GM19025 (cell line): ENCODE results near the gene PEX7.
"Not testable (repeated sequence)": the region's sequence is repeated elsewhere in the genome, so short reads cannot be mapped to it uniquely, and the experiment has no call there.

Experiments used
- ATAC-seq: cut with Tn5 transposase; IDR thresholded peaks from one replicate; pipeline ENCODE4 v1.9.1; 2021; ENCODE audit warnings: mild to moderate bottlenecking, low read depth, moderate library complexity; ENCODE audit not compliant: unreplicated experiment

PEX7 gene

DNA sequence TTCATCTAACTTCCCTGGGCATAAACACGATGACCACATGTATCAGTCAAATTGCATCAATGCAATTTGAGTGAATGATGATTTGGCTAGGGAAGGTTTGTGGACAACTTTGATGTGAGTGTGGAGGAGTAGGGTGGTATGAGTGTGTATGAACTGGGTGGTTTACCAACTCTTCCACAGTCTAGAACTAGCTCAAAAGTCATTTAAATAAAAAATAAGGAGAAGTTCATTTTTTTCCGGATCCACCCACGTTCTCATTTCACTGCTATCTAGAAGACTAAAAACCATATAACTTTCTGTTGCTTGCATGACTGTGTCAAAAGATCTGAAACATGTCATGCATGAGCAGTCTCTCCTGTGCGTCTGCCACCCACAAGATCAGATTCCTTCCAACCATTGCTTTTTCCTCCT, 123.3 kb downstream of the PEX7 start:
- no peak for ATAC-seq

- ATAC-seq = no peak
Measured at GRCh38 chr6:136947037-136947436, 124.6 kb downstream of the PEX7 start.

DNA sequence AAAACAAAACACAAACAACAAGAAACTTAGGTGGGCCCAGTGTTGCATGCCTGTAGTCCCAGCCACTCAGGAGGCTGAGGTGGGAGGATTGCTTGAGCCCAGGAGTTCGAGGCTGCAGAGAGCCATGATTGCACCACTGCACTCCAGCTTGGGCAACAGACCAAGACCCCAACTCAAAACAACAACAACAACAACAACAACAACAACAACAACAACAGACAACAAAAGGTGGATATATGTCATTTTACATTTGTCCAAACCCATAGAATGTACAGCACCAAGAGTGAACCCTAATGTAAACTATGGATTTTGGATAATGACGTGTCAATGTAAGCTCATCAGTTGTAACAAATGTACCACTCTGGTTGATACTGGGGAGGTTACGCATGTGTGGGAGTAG, 127.6 kb downstream of the PEX7 start:
- not testable (repeated sequence) for ATAC-seq

DNA sequence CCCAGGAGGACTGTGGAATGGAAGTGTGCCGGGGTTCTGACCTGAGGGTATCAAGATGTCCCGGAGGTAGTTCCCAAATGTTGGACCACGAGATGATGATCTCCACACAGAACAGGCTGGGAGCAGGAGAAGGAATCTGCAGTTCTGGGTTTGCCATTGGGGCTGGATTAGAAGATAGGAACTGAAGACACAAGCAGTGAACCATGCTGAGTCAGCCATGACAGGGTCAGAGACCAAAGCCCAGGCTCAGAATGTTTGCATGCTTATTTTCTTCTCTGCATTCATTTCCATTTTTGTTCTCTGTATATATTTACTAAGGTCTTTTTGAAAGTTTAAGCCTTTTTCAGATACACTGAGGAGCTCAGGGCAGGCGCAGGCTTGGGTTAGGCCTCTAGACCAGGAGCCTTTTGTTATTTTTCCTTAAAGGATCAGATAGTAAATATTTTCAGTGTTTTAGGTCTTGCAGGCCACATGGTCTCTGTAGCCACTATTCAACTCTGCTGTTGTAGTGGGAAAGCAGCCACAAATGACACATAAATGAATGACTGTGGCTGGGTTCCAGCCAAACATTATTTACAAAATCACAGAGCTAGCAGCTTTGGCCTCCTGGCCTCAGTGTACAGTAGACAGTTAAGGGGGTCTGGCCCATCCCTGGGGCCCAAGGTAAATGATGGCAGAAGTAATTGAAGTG, 128.2 kb downstream of the PEX7 start:
- no peak for ATAC-seq

DNA sequence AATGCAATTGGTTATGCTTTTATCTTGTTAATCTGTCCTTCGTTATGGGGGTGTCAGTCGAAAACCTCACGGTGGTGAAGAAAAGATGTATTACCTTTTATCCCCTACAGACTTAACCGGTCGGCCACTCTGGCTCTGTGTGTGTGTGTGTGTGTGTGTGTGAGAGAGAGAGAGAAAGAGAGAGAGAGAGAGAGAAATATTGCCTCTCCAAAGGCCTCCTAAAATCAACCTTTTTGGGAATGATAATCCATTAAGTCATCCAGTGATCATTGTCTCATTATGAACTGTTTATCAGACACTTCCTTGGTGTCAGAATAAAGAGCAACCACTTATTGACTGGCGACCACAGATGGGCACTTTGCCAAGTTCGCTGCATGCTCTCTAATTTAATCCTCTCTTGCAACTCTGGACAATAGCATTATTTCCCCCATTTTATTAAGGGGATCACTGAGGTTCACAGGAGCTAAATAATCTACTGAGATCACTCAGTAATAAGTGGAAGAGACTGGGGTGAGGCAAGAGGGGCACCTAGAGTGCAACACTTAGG, 130.4 kb downstream of the PEX7 start:
- ATAC-seq = no peak

- no peak for ATAC-seq
Measured at GRCh38 chr6:136955123-136955522, 132.7 kb downstream of the PEX7 start.

DNA sequence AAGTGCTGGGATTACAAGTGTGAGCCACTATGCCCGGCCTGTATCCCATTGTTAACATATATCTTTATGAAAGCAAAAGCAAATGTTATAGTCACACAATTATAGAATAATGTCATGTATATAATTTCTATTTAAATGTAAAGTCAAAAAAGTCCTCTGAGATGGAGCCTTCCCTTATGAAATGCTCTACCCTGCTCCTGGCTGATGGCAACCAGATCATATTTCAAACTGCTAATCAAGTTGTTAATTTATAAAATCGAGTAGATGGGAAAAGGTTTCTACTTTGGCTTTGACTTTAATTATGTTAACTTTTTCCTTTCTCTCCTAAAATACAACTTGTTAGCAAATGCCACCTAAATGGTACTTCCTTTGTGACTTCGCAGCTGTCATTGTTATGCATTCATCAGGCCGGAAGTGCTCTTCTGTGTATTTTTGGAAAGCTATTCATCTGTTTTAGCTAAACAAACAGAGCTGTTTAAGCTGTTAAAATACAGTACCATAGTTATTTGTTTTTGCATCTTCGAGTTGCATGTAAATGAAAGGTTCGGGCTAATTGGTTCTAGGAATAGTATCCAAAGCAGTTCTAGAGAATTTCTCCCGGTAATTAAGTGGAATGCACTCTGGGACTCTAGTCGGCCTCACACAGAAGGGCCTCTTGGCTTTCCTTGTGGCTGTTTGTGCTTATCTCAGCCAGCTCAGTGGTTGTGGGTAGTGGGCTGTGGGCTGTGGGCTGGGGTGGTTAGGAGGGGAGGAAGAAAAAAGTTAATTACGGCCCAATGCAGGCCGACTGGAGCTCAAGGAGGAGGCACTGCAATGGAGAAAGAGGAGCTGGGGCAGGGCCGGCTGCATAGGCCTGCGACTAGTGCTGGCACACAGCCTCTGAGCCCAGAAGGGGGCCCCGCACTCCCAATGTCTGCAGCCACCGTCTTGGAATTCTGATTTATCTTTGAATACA, 134.5 kb downstream of the PEX7 start:
- ATAC-seq = no peak

GRCh38 chr6:136958168-136958567, 135.8 kb downstream of the PEX7 start:
- ATAC-seq = no peak

DNA sequence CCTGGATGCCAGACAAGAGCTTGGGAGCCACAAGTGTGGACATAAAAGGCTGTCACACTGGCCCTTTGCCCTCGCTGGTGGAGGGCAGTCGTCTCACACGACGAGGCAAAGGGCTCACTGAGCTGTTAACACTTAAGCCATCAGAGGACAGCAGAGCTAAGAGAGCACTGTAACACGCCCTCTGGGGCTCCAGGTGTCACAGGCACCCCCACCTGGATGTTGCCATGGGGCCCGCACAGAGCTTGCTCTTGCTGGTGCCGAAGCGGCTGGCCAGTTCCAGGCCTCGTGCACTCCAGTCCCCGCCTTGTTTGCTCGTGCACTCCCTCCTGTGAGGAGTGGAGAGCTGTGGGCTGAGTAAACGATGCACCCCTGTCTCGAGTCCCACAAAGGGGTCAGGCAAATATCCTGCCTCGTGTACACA, 137.1 kb downstream of the PEX7 start:
- ATAC-seq = no peak

DNA sequence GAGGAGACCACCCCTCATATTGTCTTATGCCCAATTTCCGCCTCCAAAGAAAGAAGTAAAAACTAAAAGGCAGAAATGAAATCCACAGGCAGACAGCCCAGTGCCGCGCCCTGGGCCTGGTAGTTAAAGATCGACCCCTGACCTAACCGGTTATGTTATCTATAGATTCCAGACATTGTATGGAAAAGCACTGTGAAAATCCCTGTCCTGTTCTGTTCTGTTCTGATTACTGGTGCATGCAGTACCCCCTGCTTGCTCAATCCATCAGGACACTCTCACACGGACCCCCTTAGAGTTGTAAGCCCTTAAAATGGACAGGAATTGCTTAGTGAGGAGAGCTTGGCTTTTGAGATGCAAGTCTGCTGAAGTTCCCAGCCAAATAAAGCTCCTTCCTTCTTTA, 137.5 kb downstream of the PEX7 start:
- not testable (repeated sequence) for ATAC-seq

DNA sequence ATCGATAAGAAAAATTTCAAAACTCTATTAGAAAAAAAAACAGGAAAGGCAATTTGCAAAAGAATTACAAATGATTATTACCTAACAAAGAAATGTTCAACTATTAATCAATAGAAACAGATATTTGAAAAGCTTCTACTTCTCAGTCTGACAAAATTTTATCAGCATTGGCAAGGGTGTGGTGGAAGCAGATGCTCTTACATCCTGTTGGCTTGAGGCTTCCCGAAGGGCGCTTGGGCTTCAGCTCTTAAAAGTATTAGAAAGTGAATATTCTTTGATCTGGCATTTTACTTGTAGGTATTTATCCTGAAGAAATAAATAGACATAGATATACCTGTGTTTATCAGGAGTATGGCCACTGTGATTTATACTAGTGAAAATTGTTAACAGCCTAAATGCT, 138.4 kb downstream of the PEX7 start:
- no peak for ATAC-seq

- ATAC-seq = no peak
Measured at GRCh38 chr6:136961848-136962247, 139.5 kb downstream of the PEX7 start.

- no peak for ATAC-seq
Measured at GRCh38 chr6:136962661-136963060, 140.3 kb downstream of the PEX7 start.

GRCh38 chr6:136963259-136963658, 140.9 kb downstream of the PEX7 start:
- ATAC-seq = no peak
